T-helper 2 cell treated with Interferon-gamma antibody and Interleukin-4, amounts not matched to agents 5 μg/mL and 100 μg/mL, for 36 hours (primary cell): Measurements from ENCODE around the gene UPK1A.
"Not testable (repeated sequence)": the region's sequence is repeated elsewhere in the genome, so short reads cannot be mapped to it uniquely, and the experiment has no call there.

ENCODE experiments used
- DNase-seq: peaks from one replicate; pipeline ENCODE4 v3.0.0; 2021; ENCODE audit warnings: low spot score
- H3K27ac Mint-ChIP-seq: one replicate; pipeline ENCODE4 v1.8.0; 2021; ENCODE audit warnings: mild to moderate bottlenecking, mixed read lengths
- H3K27me3 Mint-ChIP-seq: one replicate; pipeline ENCODE4 v1.8.0; 2021; ENCODE audit warnings: low read depth, mixed read lengths
- H3K36me3 Mint-ChIP-seq: one replicate; pipeline ENCODE4 v1.8.0; 2021; ENCODE audit warnings: low read depth, mixed read lengths
- H3K4me1 Mint-ChIP-seq: one replicate; pipeline ENCODE4 v1.8.0; 2021; ENCODE audit warnings: low read depth, mixed read lengths
- H3K4me3 Mint-ChIP-seq: one replicate; pipeline ENCODE4 v1.8.0; 2022; ENCODE audit warnings: mild to moderate bottlenecking, moderate library complexity, mixed read lengths
- H3K9me3 Mint-ChIP-seq: one replicate; pipeline ENCODE4 v1.8.0; 2021; ENCODE audit warnings: mixed read lengths

The UPK1A gene

GRCh38 chr19:35722461-35722860, 56.1 kb downstream of the UPK1A start:
- Mint-ChIP-seq H3K4me3 (no peak overlapping the region), H3K4me1 (peaks cover 8% of the 10 kb centered on the region), H3K9me3 (no peaks in the 10 kb centered on the region), H3K27ac (no peak overlapping the region), H3K27me3 (no peaks in the 10 kb centered on the region), H3K36me3 (peaks cover 59% of the 10 kb centered on the region)
- DNase-seq = no peak

- Mint-ChIP-seq H3K4me1 (peaks cover 8% of the 10 kb centered on the region), H3K36me3 (peaks cover 61% of the 10 kb centered on the region), H3K27ac (no peak overlapping the region), H3K4me3 (no peak overlapping the region), H3K27me3 (no peaks in the 10 kb centered on the region), H3K9me3 (no peaks in the 10 kb centered on the region)
- DNase-seq = no peak
Measured at GRCh38 chr19:35722897-35723296, 56.6 kb downstream of the UPK1A start.

DNA sequence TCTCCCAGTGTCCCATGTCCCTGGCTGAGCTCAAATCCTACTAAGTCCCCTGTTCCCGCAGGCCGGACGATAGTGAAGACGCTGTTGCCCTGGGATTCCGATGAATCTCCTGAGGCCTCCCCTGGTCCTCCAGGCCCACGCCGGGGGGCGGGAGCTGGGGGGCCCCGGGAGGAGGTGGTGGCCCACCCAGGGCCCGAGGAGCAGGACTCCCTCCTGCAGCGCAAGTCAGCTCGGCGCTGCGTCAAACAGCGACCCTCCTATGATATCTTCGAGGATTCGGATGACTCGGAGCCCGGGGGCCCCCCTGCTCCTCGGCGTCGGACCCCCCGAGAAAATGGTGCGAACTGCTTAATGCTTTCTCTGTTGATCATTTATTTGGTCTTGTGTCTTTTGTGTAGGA, 57.4 kb downstream of the UPK1A start:
- no peak for DNase-seq
- Mint-ChIP-seq H3K9me3 (no peaks in the 10 kb centered on the region), H3K27ac (no peak overlapping the region), H3K4me1 (peaks cover 8% of the 10 kb centered on the region), H3K4me3 (no peak overlapping the region), H3K36me3 (peaks cover 68% of the 10 kb centered on the region), H3K27me3 (no peaks in the 10 kb centered on the region)

- not testable (repeated sequence) for H3K27me3 Mint-ChIP-seq, H3K27ac Mint-ChIP-seq, DNase-seq, H3K9me3 Mint-ChIP-seq, H3K4me3 Mint-ChIP-seq, H3K4me1 Mint-ChIP-seq
- H3K36me3 Mint-ChIP-seq = peaks cover 68% of the 10 kb centered on the region
Measured at GRCh38 chr19:35724132-35724531, 57.8 kb downstream of the UPK1A start.

- Mint-ChIP-seq H3K9me3 (no peaks in the 10 kb centered on the region), H3K27me3 (no peaks in the 10 kb centered on the region), H3K36me3 (peaks cover 68% of the 10 kb centered on the region), H3K4me3 (no peak overlapping the region), H3K27ac (no peak overlapping the region), H3K4me1 (peaks cover under 1% of the 10 kb centered on the region)
- no peak for DNase-seq
Measured at GRCh38 chr19:35724560-35724959, 58.2 kb downstream of the UPK1A start.

DNA sequence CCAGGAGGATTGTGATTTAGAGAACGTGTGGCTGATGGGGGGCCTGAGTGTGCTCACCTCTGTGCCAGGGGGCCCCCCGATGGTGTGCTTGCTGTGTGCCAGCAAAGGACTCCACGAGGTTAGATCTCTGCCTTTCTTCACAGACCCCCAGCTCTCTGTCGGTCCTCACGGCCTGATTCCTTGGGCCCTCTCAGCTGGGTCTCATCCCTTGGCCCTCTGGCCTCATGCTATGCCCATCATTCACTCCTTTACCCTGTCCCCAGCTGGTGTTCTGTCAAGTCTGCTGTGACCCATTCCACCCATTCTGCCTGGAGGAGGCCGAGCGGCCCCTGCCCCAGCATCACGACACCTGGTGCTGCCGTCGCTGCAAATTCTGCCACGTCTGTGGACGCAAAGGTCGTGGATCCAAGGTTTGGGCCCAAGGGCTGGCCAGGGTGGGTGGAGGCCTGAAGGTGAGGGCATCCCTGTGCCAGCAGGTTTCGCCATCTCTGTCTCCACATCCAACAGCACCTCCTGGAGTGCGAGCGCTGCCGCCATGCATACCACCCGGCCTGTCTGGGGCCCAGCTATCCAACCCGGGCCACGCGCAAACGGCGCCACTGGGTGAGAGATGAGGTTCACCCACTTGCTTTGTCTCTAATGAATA, 59.0 kb downstream of the UPK1A start:
- Mint-ChIP-seq H3K27me3 (no peaks in the 10 kb centered on the region), H3K27ac (no peak overlapping the region), H3K9me3 (no peaks in the 10 kb centered on the region), H3K4me1 (no peaks in the 10 kb centered on the region), H3K36me3 (peaks cover 73% of the 10 kb centered on the region), H3K4me3 (no peak overlapping the region)
- no peak for DNase-seq

DNA sequence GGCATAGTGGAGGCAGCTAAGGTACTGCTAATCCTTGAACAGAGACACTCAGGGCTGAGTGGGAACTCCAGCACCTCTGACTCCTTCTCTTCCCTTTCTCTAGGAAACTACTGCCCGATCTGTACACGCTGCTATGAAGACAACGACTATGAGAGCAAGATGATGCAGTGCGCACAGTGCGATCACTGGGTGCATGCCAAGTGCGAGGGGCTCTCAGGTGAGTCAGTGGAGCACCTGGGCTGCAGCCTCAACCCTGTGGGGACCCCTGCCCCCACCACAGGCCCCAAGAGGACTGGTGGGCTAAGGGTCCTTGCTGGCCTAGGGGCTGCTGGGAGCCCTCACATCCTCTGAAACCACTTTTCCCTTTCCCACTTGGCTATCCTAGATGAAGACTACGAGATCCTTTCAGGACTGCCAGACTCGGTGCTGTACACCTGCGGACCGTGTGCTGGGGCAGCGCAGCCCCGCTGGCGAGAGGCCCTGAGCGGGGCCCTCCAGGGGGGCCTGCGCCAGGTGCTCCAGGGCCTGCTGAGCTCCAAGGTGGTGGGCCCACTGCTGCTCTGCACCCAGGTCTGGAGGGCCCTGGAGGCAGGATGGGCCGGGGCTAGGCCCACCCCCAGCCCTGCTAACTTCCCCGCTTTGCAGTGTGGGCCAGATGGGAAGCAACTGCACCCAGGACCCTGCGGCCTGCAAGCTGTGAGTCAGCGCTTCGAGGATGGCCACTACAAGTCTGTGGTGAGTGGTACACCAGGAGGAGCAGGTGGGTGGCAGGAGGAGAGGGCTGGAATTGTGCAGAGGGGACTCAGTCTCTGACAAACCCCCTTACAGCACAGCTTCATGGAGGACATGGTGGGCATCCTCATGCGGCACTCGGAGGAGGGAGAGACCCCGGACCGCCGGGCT, 61.0 kb downstream of the UPK1A start:
- Mint-ChIP-seq H3K36me3 (peaks cover 78% of the 10 kb centered on the region), H3K9me3 (no peaks in the 10 kb centered on the region), H3K4me3 (no peak overlapping the region), H3K27ac (no peak overlapping the region), H3K4me1 (no peaks in the 10 kb centered on the region), H3K27me3 (no peaks in the 10 kb centered on the region)
- no peak for DNase-seq
